ENCODE results near the gene SMNDC1. TPM values are rescaled to one million over a fixed set of nuclear protein-coding genes. Genes with fewer than 3 reads are reported as not detected.
A peak's percentile ranks its signal among the peaks of the same experiment; 100 is the strongest.

The SMNDC1 gene
- total and polyA plus RNA-seq, 2 of the 4 experiments (the other 2 are of a cell fraction) = 3.9 to 15.1 TPM

- ChIA-PET POLR2A (ENCODE audit: unreplicated experiment) (interaction anchor here (0.8 kb wide), 2 partner anchors 139 to 148 kb away, joined by 3 read pairs; no protein-coding TSS in a partner anchor), CTCF (interaction anchor here (0.7 to 2.5 kb wide), 7 partner anchors 38 to 194 kb away, joined by 3 to 12 read pairs (median 4); no protein-coding TSS in a partner anchor)
- Histone ChIP-seq H2AK9ac (replicated peaks; ENCODE audit: low read depth, low read length, poor library complexity) (no peak overlapping the region), H3K4me1 (ENCODE audit: control insufficient read depth, insufficient read depth, low read length) (peaks cover 25% of the 10 kb centered on the region), H3K9me1 (ENCODE audit: insufficient read depth, low read length) (peaks cover 19% of the 10 kb centered on the region), H3K18ac (ENCODE audit: low read depth, low read length) (peak overlapping the region; percentile 4), H2AK5ac (ENCODE audit: low read depth, low read length) (0 out of 2 replicates have a peak overlapping the region, but pooled peaks have one; percentile 15), H4K5ac (ENCODE audit: low read depth, low read length) (no peak overlapping the region), H2BK5ac (ENCODE audit: low read depth, low read length, poor library complexity, severe bottlenecking) (peak overlapping the region; percentile 86), H3K27me3 (ENCODE audit: control insufficient read depth, insufficient read depth, low read length) (no peaks in the 10 kb centered on the region), H3K36me3 (ENCODE audit: control insufficient read depth, insufficient read depth, low read length) (no peaks in the 10 kb centered on the region), H4K20me1 (ENCODE audit: insufficient read depth, low read length) (no peaks in the 10 kb centered on the region), H3K56ac (ENCODE audit: extremely low read depth, insufficient read depth, low read length) (peak overlapping the region; percentile 2; the same call in 1 of the 2 replicates), H3K9ac (ENCODE audit: low read depth, low read length) (no peak overlapping the region), H4K8ac (ENCODE audit: low read depth in 2 of 2, low read length in 2 of 2) (peak overlapping the region in 1 of 2 experiments; percentile 39; a peak in 2 of 4 replicates), H2AFZ (replicated peaks; ENCODE audit: low read length, poor library complexity) (peak overlapping the region; percentile 62), H2BK120ac (ENCODE audit: low read depth, low read length) (peak overlapping the region; percentile 67), H3K9me3 (ENCODE audit: control insufficient read depth, insufficient read depth, low read length) (no peaks in the 10 kb centered on the region), H2BK20ac (ENCODE audit: low read depth, low read length) (peak overlapping the region; percentile 74), H3K4me2 (ENCODE audit: low read depth, low read length) (no peak overlapping the region; the same call in 1 of the 2 replicates), H3K4me3 (ENCODE audit: insufficient read depth, low read depth, low read length) (no peak overlapping the region), H3K27ac (ENCODE audit: insufficient read depth, low read length) (peak overlapping the region; percentile 59), H3K4ac (ENCODE audit: low read depth, low read length) (peak overlapping the region; percentile 62; the same call in 1 of the 2 replicates), H4K91ac (ENCODE audit: insufficient read depth, low read depth, low read length) (no peak overlapping the region), H3K14ac (replicated peaks; ENCODE audit: low read depth, low read length) (no peak overlapping the region), H2BK15ac (ENCODE audit: low read depth, low read length) (peak overlapping the region; percentile 20; the same call in 1 of the 3 replicates), H3K79me1 (ENCODE audit: low read depth in 1 of 2, low read length in 2 of 2) (peaks cover 0 to 16% of the 10 kb centered on the region in 2 experiments; a peak in 1 of 4 replicates), H3K23ac (ENCODE audit: low read depth, low read length) (no peak overlapping the region)
- peak; percentile 73 for ATAC-seq (ENCODE audit: low read depth)
- DNase-seq = no peak
- BruUV-seq (replicated peaks) = no TSS peak
- WGBS, 2 experiments (ENCODE audit: extremely low coverage in 2 of 2, insufficient read length in 1 of 2) = no CpG with 5 or more reads among the region's 2 CpGs
- dilution Hi-C loops (cut with HindIII; ENCODE audit: low sequenced_read_pairs, unreplicated experiment) = no loop called here
- in situ Hi-C loops (cut with MboI; ENCODE audit: low sequenced_read_pairs) = loop anchor here (5.0 kb wide), 1 partner anchor 149 kb away; no protein-coding TSS in a partner anchor
- intact Hi-C loops (cut with micrococcal nuclease) = loop anchor here (1.0 to 5.0 kb wide), 6 partner anchors 17 to 214 kb away; partner anchors contain the start of gene SMC3
- no peak for TF ChIP-seq MAFK (IDR thresholded peaks at IDR 0.05; ENCODE audit: low read depth, low read length)
- TF ChIP-seq MXI1 (IDR thresholded peaks at IDR 0.05; ENCODE audit: borderline replicate concordance, low read depth, low read length) = no peak
- no peak for TF ChIP-seq NFE2L2 (IDR thresholded peaks at IDR 0.05; ENCODE audit: low read depth, low read length)
- TF ChIP-seq CHD1 (IDR thresholded peaks at IDR 0.05; ENCODE audit: low read depth, low read length) = 0 out of 2 replicates have a peak, but pooled peaks have one; percentile 12
- TF ChIP-seq RCOR1 (IDR thresholded peaks at IDR 0.05; ENCODE audit: insufficient replicate concordance, low read length) = peak; percentile 93
- no peak for TF ChIP-seq CEBPB (IDR thresholded peaks at IDR 0.05; ENCODE audit: low read depth, low read length)
- TF ChIP-seq ELK1 (IDR thresholded peaks at IDR 0.05; ENCODE audit: borderline replicate concordance, low read depth, low read length) = no peak
- no peak for TF ChIP-seq RFX5 (IDR thresholded peaks at IDR 0.05; ENCODE audit: low read depth, low read length)
- TF ChIP-seq POLR2A (IDR thresholded peaks at IDR 0.05; ENCODE audit: low read depth, low read length) = no peak
Observed at GRCh38 chr10:110352930-110353243, 48.2 kb upstream of the SMNDC1 start.
